22Rv1 (cell line): Measurements from ENCODE around the gene RASSF4.

Experiments used
- H3K27ac ChIP-seq: fragments of 450-650 bp; 2 replicates; pipeline ENCODE4 v1.5.1; 2017
- CTCF ChIP-seq: fragments of 450-650 bp; IDR thresholded peaks from 2 replicates; pipeline ENCODE4 v1.5.1; 2017; ENCODE audit warnings: mild to moderate bottlenecking
- ZFX ChIP-seq: fragments of 450-650 bp; IDR thresholded peaks from 2 replicates; pipeline ENCODE4 v1.6.1; 2017; ENCODE audit warnings: antibody characterized with exemption, borderline replicate concordance

RASSF4 gene

GRCh38 chr10:44933451-44934321 is 25.9 kb upstream of the RASSF4 start:
- no peak overlapping the region for H3K27ac ChIP-seq
- no peak for TF ChIP-seq CTCF
- no peak for TF ChIP-seq ZFX

- H3K27ac ChIP-seq, result no peak overlapping the region
- TF ChIP-seq CTCF, result no peak
- no peak for TF ChIP-seq ZFX
Measured at GRCh38 chr10:44934416-44935200, 25.0 kb upstream of the RASSF4 start.

- TF ChIP-seq CTCF, result no peak
- TF ChIP-seq ZFX, result no peak
- no peak overlapping the region for H3K27ac ChIP-seq
Measured at GRCh38 chr10:44935201-44935965, 24.2 kb upstream of the RASSF4 start.

GRCh38 chr10:44935966-44936295 is 23.7 kb upstream of the RASSF4 start:
- TF ChIP-seq ZFX, result no peak
- TF ChIP-seq CTCF, result no peak
- H3K27ac ChIP-seq, result no peak overlapping the region

- H3K27ac ChIP-seq, result no peak overlapping the region
- TF ChIP-seq CTCF (no peak), ZFX (no peak)
Measured at GRCh38 chr10:44936314-44936975, 23.2 kb upstream of the RASSF4 start.

- TF ChIP-seq CTCF, result no peak
- no peak for TF ChIP-seq ZFX
- H3K27ac ChIP-seq, result no peak overlapping the region
Measured at GRCh38 chr10:44937196-44938005, 22.2 kb upstream of the RASSF4 start.
